ENCODE results near the gene NUDT17. TPM values are rescaled to one million over a fixed set of nuclear protein-coding genes. Genes with fewer than 3 reads are reported as not detected.

The NUDT17 gene
- total RNA-seq, 1 experiment from 2014 or later: 3.0 TPM

- Histone ChIP-seq H3K4me1 (ENCODE audit: insufficient read depth, low read length) (no peaks in the 10 kb centered on the region), H3K79me2 (ENCODE audit: low read length) (no peaks in the 10 kb centered on the region), H3K9me3 (ENCODE audit: low read length) (no peaks in the 10 kb centered on the region), H3K27ac (ENCODE audit: low read length) (no peak overlapping the region), H2AFZ (ENCODE audit: low read length) (no peak overlapping the region), H4K20me1 (ENCODE audit: low read length) (no peaks in the 10 kb centered on the region), H3K4me3 (ENCODE audit: low read length) (no peak overlapping the region), H3K27me3 (ENCODE audit: low read length) (no peaks in the 10 kb centered on the region), H3K4me2 (ENCODE audit: low read length) (no peak overlapping the region), H3K9me2 (replicated peaks; ENCODE audit: low read length) (no peaks in the 10 kb centered on the region), H3K9ac (ENCODE audit: low read length) (no peak overlapping the region), H3F3A (ENCODE audit: low read length, unreplicated experiment) (no peaks in the 10 kb centered on the region), H3K36me3 (ENCODE audit: low read depth, low read length) (peaks cover 67% of the 10 kb centered on the region)
- ATAC-seq (peak; percentile 76), DNase-seq (peak; percentile 42)
- ChIA-PET POLR2A (ENCODE audit: unreplicated experiment) (no interaction called here), CTCF (no interaction called here)
- intact Hi-C loops (cut with micrococcal nuclease): no loop called here
- BruUV-seq (replicated peaks): no TSS peak
- TF ChIP-seq EZH2phosphoT487 (IDR thresholded peaks at IDR 0.05; ENCODE audit: borderline replicate concordance, low read length): no peak
- no peak for TF ChIP-seq EZH2 (IDR thresholded peaks at IDR 0.05; ENCODE audit: low read length, unreplicated experiment)
- no peak for TF ChIP-seq CTCF (conservative IDR thresholded peaks at IDR 0.05; ENCODE audit: low read depth, low read length)
These were observed 7.8 kb upstream of the NUDT17 start for GRCh38 chr1:145837656-145838055.

DNA sequence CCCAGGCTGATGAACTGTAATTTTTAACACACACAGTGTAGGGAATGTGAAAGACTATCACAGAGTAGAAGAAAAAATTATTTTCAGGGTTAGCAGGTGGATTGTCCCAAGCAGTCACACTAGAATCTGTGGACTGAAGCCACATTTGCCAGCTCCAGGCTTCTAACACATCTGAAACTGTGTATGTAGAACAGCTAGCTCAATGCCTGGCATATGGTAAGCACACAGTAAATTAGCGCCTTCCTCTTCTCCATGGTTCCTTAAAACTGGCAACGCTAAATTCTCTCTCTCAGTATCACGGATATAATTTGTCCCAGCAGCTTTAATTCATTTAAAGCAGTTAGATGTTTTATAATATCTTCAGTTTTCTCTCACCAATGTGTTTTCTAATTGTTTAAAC, 2.4 kb upstream of the NUDT17 start:
- Histone ChIP-seq H3K4me3 (ENCODE audit: low read length) (no peak overlapping the region), H3K27ac (ENCODE audit: low read length) (no peak overlapping the region), H3K79me2 (ENCODE audit: low read length) (no peaks in the 10 kb centered on the region), H3K4me2 (ENCODE audit: low read length) (no peak overlapping the region), H3K36me3 (ENCODE audit: low read depth, low read length) (peaks cover 40% of the 10 kb centered on the region), H4K20me1 (ENCODE audit: low read length) (no peaks in the 10 kb centered on the region), H3K4me1 (ENCODE audit: insufficient read depth, low read length) (peaks cover 5% of the 10 kb centered on the region; the same call in 1 of the 2 replicates), H3K9me3 (ENCODE audit: low read length) (no peaks in the 10 kb centered on the region), H3K9me2 (replicated peaks; ENCODE audit: low read length) (no peaks in the 10 kb centered on the region), H3K9ac (ENCODE audit: low read length) (no peak overlapping the region), H2AFZ (ENCODE audit: low read length) (no peak overlapping the region), H3K27me3 (ENCODE audit: low read length) (no peaks in the 10 kb centered on the region), H3F3A (ENCODE audit: low read length, unreplicated experiment) (no peaks in the 10 kb centered on the region)
- CTCF ChIA-PET: no interaction called here
- intact Hi-C loops (cut with micrococcal nuclease): no loop called here
- DNase-seq (no peak), ATAC-seq (no peak)
- no peak for TF ChIP-seq EZH2 (IDR thresholded peaks at IDR 0.05; ENCODE audit: low read length, unreplicated experiment)
- no peak for TF ChIP-seq CTCF (conservative IDR thresholded peaks at IDR 0.05; ENCODE audit: low read depth, low read length)
- no peak for TF ChIP-seq EZH2phosphoT487 (IDR thresholded peaks at IDR 0.05; ENCODE audit: borderline replicate concordance, low read length)
- POLR2A ChIA-PET (ENCODE audit: unreplicated experiment): interaction anchor here (0.5 kb wide), 1 partner anchor 16 kb away, joined by 8 read pairs; no protein-coding TSS in a partner anchor
- BruUV-seq (replicated peaks): no TSS peak

- Histone ChIP-seq H3K9me3 (ENCODE audit: low read length) (no peaks in the 10 kb centered on the region), H3K9ac (ENCODE audit: low read length) (0 out of 2 replicates have a peak overlapping the region, but pooled peaks have one; percentile 54), H4K20me1 (ENCODE audit: low read length) (no peaks in the 10 kb centered on the region), H2AFZ (ENCODE audit: low read length) (peak overlapping the region; percentile 73), H3K4me2 (ENCODE audit: low read length) (peak overlapping the region; percentile 88), H3K4me1 (ENCODE audit: insufficient read depth, low read length) (peaks cover 5% of the 10 kb centered on the region; the same call in 1 of the 2 replicates), H3K27ac (ENCODE audit: low read length) (no peak overlapping the region), H3K79me2 (ENCODE audit: low read length) (no peaks in the 10 kb centered on the region), H3K9me2 (replicated peaks; ENCODE audit: low read length) (no peaks in the 10 kb centered on the region), H3K27me3 (ENCODE audit: low read length) (no peaks in the 10 kb centered on the region), H3K4me3 (ENCODE audit: low read length) (peak overlapping the region; percentile 66), H3F3A (ENCODE audit: low read length, unreplicated experiment) (no peaks in the 10 kb centered on the region), H3K36me3 (ENCODE audit: low read depth, low read length) (peaks cover 37% of the 10 kb centered on the region)
- TF ChIP-seq CTCF (conservative IDR thresholded peaks at IDR 0.05; ENCODE audit: low read depth, low read length): no peak
- no peak for TF ChIP-seq EZH2 (IDR thresholded peaks at IDR 0.05; ENCODE audit: low read length, unreplicated experiment)
- no peak for TF ChIP-seq EZH2phosphoT487 (IDR thresholded peaks at IDR 0.05; ENCODE audit: borderline replicate concordance, low read length)
- intact Hi-C loops (cut with micrococcal nuclease): loop anchor here (1.0 kb wide), 2 partner anchors 46 to 168 kb away; no protein-coding TSS in a partner anchor
- no TSS peak for BruUV-seq (replicated peaks)
- no peak for DNase-seq
- ChIA-PET POLR2A (ENCODE audit: unreplicated experiment) (interaction anchor here (0.6 to 1.1 kb wide), 2 partner anchors 21 to 35 kb away, joined by 3 to 4 read pairs; partner anchors contain the start of genes POLR3C and RNF115), CTCF (interaction anchor here (0.6 to 3.3 kb wide), 9 partner anchors 14 to 169 kb away, joined by 3 to 29 read pairs (median 6); partner anchors contain the start of genes LIX1L and PIAS3)
- ATAC-seq: peak; percentile 51
These were observed 301 bp upstream of the NUDT17 start for GRCh38 chr1:145845144-145845513.
